OCI-LY7 (cell line): Measurements from ENCODE around the gene EP400.

Source experiments
- CTCF ChIP-seq: fragments of 200-600 bp; sonication (generic); conservative IDR thresholded peaks from 2 replicates; pipeline ENCODE4 v1.5.1; 2014; ENCODE audit warnings: mild to moderate bottlenecking, antibody characterized with exemption, low read length, moderate library complexity, mixed read lengths
- EZH2phosphoT487 ChIP-seq: fragments of 200-600 bp; sonication (generic); IDR thresholded peaks from 2 replicates; pipeline ENCODE4 v1.6.1; 2018; ENCODE audit warnings: low read depth, borderline replicate concordance, mild to moderate bottlenecking, mixed run types, antibody characterized with exemption, low read length, moderate library complexity, mixed read lengths

DNA sequence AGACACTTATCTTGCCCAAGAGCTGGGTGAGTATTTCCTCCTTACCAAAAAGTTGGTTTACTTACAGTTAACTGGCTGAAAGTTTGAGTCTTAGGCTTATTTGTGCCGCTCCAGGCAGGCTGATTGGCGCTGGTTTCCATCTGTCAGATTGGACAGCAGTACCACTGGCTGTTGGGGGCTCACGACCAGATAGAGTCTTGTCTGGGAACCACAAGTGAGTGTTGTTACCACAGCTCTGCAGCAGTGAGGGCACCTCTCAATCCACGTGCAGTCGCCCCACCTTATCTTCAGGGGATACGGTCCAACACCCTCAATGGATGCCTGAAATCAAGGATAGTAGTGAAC, 135.5 kb downstream of the EP400 start:
- no peak for TF ChIP-seq CTCF
- no peak for TF ChIP-seq EZH2phosphoT487
